PC-9 (cell line): ENCODE results near the gene SLC16A8.

Experiments used
- CTCF ChIP-seq: fragments of 200-600 bp; sonication (generic); conservative IDR thresholded peaks from 2 replicates; pipeline ENCODE4 v1.6.1; 2017; ENCODE audit warnings: mixed run types, antibody characterized with exemption, mild to moderate bottlenecking, moderate library complexity
- EZH2 ChIP-seq: fragments of 200-600 bp; sonication (generic); IDR thresholded peaks from 2 replicates; pipeline ENCODE4 v1.8.0; 2017; ENCODE audit warnings: antibody characterized with exemption, low read depth

DNA sequence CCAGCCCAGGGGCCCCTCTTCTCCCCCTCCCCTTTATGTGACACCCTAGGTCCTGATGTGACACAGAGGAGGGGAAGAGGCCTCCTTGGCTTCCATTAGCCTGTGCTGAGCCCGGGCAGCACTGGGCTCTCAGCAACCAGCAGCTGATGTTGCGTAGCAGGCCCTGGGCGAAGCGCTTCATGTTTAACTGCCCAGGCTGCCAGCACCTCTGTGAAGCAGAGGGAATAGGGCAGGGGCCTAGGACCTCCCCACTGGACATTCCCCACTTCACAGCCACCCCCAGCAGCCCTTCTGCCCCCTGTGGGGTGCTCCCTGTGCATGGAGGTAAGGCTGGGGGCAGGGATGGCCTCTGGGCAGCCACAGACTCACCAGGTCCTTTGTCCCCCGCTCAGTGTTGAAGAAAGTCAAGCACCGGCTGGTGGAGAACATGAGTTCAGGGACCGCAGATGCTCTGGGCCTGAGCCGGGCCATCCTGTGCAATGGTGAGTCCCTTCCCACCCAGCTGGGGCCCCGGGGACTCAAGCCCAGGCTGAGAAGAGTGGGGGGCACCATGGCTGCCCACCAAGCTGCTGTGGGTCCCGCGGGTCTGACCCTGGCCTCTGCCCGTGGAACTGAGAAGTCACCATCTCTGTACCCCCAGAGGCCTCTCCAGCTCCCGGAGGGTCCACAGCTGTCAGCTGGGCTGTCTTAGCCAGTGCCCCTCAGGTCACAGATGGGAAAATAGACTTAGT lies 15.2 kb downstream of the SLC16A8 start:
- TF ChIP-seq CTCF (no peak), EZH2 (no peak)
